Measurements from ENCODE around the gene TANGO6. TPM values are rescaled to one million over a fixed set of nuclear protein-coding genes. Genes with fewer than 3 reads are reported as not detected.

The TANGO6 gene
- total RNA-seq, 1 donor from 2014 or later = 31.0 TPM

DNA sequence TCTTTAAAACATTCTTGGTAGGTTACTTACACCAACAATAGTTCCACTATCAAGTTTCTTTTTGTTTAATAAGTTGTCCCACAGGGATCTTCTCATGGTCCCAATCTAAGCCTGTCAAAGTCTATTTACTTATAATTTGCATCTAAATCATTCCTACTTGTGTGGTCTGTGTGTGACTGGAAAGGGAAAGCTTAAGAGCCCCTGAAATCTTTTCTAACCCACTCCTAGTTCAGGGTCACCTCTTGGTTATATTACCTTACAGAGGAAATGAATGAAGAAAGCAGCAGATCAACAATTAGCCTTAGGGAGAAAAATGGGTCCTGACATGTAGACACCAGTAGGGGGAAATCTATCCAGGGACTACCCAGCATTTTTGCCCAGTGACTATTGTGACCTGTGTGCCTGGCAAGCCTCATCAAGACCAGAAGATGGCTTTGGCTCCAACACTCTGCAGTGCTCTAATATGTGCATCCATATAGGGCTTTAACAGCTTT, 151.7 kb downstream of the TANGO6 start:
- no peak for FAIRE-seq
- DNase-seq (ENCODE audit: low spot score in 2 of 2) = no peak

DNA sequence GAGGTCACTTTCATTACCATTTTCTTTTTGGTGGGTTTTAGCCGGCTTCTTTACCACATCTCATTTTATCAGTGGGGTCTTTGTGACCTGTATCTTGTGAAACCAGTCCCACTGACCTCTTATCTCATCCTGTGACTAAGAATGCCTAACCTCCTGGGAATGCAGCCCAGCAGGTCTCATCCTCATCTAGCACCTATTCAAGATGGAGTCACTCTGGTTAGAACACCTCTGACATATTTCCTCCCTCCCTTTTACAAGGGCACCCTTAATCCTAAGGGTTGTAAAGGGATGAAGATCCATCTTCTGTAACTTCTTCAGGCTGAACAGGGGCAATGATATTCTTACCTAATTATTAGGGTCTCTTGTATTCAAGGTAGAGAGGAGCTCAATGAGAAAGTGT, 154.2 kb downstream of the TANGO6 start:
- DNase-seq (ENCODE audit: low spot score in 2 of 2) (no peak), FAIRE-seq (no peak)

DNA sequence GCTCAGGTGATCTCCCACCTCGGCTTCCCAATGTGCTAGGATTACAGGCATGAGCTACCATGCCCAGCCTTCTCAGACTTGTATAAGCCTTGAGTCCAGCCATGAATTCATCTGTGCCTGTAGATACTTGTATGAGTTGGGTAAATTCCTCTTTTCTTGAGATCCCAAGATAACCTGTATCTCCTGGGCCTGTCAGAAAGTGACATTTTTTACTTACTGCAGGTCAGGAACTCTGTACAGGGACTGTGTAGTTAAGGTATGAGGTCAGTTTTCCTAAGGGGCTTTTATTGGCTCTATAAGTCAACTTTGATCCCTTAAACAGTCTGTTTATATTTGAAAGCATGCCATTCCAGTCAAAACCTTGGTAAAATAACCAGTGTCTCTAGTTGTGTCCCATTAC, 155.8 kb downstream of the TANGO6 start:
- DNase-seq (ENCODE audit: low spot score in 2 of 2) (no peak), FAIRE-seq (no peak)

GRCh38 chr16:69003500-69003899, 160.2 kb downstream of the TANGO6 start:
- no peak for DNase-seq (ENCODE audit: low spot score in 2 of 2)
- no peak for FAIRE-seq

GRCh38 chr16:69005641-69006355, 162.5 kb downstream of the TANGO6 start:
- FAIRE-seq = no peak

DNA sequence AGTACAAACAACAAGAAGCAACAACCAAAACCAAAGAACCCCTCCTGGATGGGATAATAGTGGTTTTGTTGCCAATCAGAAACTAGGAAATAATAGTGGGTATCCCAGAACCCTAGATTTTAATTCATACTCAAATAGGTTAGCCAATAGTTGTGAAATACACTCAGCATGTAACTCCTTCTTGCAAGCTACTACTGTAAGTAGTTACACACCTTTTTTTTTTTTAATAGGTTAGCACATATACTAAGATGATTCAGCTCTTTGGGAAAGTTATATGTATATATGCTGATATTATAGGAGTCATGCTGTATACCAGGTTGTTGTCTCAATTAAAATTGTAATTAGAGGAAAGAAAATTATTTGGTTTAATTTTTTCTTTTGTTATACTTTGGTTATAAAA, 169.6 kb downstream of the TANGO6 start:
- no peak for DNase-seq (ENCODE audit: low spot score in 2 of 2)
- FAIRE-seq = no peak

More at GRCh38 chr16:69005641-69006355, 162.5 kb downstream of the TANGO6 start:
- DNase-seq (ENCODE audit: low spot score in 2 of 2) = no peak

GRCh38 chr16:69013991-69014390, 170.7 kb downstream of the TANGO6 start:
- no peak for FAIRE-seq
- DNase-seq (ENCODE audit: low spot score in 2 of 2) = no peak

- FAIRE-seq (no peak), DNase-seq (ENCODE audit: low spot score in 2 of 2) (no peak)
Observed at GRCh38 chr16:69014811-69015210, 171.5 kb downstream of the TANGO6 start.

GRCh38 chr16:69017036-69017783, 173.9 kb downstream of the TANGO6 start:
- no peak for FAIRE-seq
- DNase-seq (ENCODE audit: low spot score in 2 of 2) = peak in 1 of 2 donors; percentile 8

- no peak for FAIRE-seq
Observed at GRCh38 chr16:69019811-69020210, 176.5 kb downstream of the TANGO6 start.

DNA sequence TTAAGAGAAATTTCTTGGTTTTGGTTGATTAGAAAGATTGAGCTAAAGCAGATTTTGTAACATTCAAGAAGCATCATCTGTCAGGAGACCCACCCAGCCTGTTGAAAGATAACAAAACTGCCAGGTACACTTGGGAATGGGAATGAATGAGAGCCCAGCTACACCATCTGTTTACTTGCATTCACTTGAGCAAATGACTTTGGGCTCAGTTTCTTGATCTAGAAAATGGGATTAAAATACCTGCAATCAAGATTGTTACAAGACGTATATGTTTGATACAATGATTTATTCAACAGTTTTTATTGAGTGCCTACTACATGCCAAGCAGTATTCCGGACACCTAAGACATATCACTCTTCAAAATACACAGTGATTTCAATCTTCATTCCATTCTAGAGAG, 185.8 kb downstream of the TANGO6 start:
- DNase-seq (ENCODE audit: low spot score in 2 of 2) = no peak
- FAIRE-seq = no peak

More at GRCh38 chr16:69019811-69020210, 176.5 kb downstream of the TANGO6 start:
- no peak for DNase-seq (ENCODE audit: low spot score in 2 of 2)

DNA sequence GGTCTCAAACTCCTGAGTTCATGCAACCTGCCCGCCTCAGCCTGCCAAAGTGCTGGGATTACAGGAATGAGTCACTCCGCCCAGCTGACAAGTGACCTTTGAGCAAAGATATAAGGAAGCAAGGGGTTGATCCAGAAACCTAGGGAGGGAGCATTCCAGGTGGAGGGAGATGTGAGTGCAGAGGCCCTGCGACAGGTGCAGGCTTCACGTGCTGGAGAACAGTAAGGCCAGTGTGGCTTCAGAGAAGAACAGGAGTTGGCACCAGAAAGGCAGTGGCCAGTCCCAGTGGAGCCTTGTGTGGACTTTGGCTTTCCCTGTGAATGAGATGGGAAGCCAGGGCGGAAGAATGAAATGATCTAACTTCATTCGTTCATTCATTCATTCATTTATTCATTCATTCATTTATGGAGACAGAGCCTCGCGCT, 188.6 kb downstream of the TANGO6 start:
- FAIRE-seq (no peak), DNase-seq (ENCODE audit: low spot score in 2 of 2) (no peak)

DNA sequence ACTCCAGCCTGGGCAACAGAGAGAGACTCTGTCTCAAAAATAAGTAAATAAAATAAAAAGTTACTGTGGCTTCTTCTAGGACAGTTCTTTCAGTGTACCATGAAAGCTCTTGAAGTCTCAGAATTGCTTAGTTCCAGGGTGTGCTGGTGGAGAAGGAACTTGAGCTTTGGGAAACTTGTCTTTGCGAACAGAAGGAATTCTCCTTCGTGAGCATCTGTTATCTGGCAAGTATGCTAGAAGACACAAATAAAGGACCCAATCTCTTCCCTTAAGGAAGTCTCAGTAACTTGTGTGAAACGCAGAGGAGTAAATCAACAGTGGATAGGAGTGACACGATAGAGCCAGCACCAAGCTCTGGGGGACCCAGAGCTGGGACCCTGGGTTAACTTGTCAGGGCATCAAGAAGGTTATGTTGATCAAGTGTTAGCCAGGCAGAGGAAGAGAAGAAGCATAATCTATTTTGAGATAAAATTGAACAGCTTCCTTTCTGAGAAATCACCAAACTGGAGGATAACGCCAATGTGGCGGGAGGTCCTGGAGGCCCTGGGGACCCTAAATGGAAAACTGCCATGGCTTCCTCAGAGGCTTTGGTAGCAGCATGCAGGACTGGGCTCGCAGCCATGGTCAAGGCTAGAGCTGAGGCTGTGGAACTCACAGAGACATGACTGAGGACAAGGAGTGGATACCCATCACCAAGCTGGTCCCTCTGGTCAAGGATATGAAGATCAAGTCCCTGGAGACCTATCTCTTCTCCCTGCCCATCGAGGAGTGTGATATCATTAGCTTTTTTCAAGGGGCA, 190.0 kb downstream of the TANGO6 start:
- DNase-seq (ENCODE audit: low spot score in 2 of 2) (no peak), FAIRE-seq (no peak)

- FAIRE-seq = no peak
- DNase-seq (ENCODE audit: low spot score in 2 of 2) = no peak
Observed at GRCh38 chr16:69035375-69035774, 192.0 kb downstream of the TANGO6 start.

DNA sequence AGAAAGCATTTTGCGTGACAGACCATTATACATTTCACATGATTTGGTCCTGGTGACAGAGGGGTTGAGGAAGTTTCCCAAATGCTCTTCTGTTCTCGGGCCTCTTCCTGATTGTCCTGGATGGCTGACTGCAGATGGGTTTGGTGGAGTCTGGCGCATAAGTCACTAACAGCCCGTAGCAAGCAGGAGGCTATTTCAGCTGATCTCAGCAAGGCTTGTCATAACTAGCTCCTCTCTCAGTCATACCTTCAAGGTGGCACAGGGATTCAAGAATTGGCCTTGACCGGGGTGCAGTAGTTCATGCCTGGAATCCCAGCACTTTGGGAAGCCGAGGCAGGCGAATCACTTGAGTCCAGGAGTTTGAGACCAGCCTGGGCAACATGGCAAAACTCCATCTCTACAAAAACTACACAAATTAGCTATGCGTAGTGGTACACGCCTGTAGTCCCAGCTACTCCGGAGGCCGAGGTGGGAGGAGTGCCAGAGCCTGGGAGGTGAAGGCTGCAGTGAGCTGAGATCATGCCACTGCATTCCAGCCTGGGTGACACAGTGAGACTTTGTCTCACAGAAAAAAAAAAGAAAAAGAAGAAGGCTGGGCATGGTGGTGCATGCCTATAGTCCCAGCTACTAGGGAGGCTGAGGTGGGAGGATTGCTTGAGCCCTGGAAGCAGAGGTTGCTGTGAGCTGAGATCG, 193.2 kb downstream of the TANGO6 start:
- FAIRE-seq = no peak
- no peak for DNase-seq (ENCODE audit: low spot score in 2 of 2)

DNA sequence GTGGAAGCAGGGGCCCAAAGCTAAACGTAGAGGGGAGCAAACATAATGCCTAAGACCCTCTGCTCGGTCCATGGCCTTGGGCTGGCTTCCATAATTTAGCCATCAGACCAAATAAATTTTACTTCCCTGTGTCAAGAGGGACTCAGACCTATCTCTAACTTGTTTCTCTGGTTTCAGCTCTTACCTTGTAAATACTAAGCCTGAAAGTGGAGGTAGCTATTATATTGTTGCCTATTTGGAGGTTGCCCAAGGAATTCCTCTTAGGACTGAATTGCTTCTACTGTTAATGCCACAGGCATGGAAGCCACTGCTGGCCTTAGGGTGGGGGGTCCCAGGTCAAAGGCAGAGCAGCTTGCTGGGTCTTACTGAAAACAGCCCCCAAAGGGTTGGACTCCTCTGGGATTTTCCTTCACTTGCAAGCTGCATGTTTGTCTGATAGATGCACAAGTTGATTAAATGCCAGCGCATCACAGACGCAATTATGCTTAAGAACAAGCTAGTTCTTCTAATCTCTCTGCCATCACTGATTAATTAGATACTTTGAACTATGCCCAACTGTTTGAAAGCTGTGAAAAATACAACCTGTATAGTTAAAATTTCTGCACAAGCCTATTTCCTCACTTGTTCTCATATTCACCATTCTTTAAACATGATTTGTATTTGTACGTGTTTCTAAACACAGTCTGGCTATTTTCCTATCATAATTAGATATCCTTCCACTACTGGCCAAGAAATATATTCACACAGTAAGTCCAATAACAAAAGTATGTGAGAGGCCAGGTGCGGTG, 194.2 kb downstream of the TANGO6 start:
- FAIRE-seq (no peak), DNase-seq (ENCODE audit: low spot score in 2 of 2) (no peak)

- DNase-seq (ENCODE audit: low spot score in 2 of 2) (no peak), FAIRE-seq (no peak)
Observed at GRCh38 chr16:69039333-69039941, 196.1 kb downstream of the TANGO6 start.

DNA sequence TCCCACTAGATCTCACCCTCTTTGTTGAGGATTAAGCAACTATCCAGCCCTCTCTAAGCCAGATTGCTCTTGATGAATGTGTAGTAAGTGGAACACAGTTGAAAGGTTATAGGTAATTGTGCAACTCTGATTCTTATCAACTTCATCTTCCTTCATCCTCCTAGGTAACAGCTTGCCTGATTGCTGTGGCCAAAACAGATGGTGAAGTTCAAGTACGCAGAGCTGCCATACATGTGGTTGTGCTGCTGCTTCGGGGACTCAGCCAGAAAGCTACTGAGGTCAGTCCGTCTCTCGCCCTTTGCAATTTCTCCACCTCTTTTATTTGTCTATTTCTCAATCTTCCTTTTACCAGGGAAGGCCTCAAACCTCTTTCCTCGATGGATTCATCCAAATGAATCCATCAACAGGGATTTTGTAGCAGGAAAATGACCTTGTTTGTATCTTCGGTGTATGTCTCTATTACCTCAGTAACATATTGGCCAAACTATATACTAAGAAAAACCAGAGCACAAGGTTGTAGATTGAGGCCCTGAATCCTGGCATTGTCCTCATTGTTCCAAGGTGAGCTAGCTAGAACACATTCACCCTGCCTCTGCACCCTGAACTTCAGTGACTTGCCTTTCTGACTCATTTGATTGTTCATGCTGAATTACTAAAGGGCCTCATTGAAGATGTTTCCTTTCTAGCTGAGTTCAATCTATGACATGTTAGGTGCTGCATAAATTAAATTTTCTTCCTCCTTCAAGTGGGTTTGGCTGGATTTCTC, 197.0 kb downstream of the TANGO6 start:
- FAIRE-seq (no peak), DNase-seq (ENCODE audit: low spot score in 2 of 2) (no peak)

Data from frontal cortex (tissue), 4 donors.